GM12878 (cell line): ENCODE measurements around the gene FDX1. TPM values are rescaled to one million over a fixed set of nuclear protein-coding genes. Genes with fewer than 3 reads are reported as not detected.

ENCODE experiments used
- ATAC-seq: fragments of 200-7000 bp; cut with Tn5 transposase; 3 replicates; pipeline ENCODE4 v1.9.1; 2020; ENCODE audit warnings: mild to moderate bottlenecking, moderate library complexity
- BruUV-seq: library from RNA; stranded (reverse); fragments of 400-500 nt; replicated peaks from 2 replicates; lab custom pipeline; 2021; lab: Mats Ljungman, UMichigan
- CTCF ChIA-PET: fragments of 300-600 bp; sonication (Branson Sonifier 250); formaldehyde crosslinking; extraction: SDS; loops from one replicate; lab custom pipeline; 2021; ENCODE audit warnings: inconsistent platforms; lab: Yijun Ruan, JAX
- POLR2A ChIA-PET: fragments of 350-600 bp; formaldehyde crosslinking; extraction: SDS; loops from one replicate; lab custom pipeline; 2021; ENCODE audit warnings: inconsistent platforms; lab: Charles Lee
- RAD21 ChIA-PET: fragments of 300-600 bp; sonication (Branson Sonifier 250); formaldehyde crosslinking; loops from one replicate; lab custom pipeline; 2023; ENCODE audit warnings: antibody characterized with exemption; ENCODE audit not compliant: unreplicated experiment; lab: Charles Lee
- SMC1A ChIA-PET: fragments of 300-600 bp; sonication (Branson Sonifier 250); formaldehyde crosslinking; loops from one replicate; lab custom pipeline; 2023; ENCODE audit not compliant: unreplicated experiment, uncharacterized antibody; lab: Charles Lee
- DNase-seq: peaks from one replicate; pipeline ENCODE4 v3.0.0-alpha.2; 2011; ENCODE audit warnings: low read depth, low spot score
- FAIRE-seq: peaks from 3 replicates; lab custom pipeline; 2011; peaks lifted over from hg19 to GRCh38; lab: Jason Lieb, UNC
- H2AFZ ChIP-seq: 2 replicates; pipeline ENCODE4 v1.6.0; 2011; ENCODE audit warnings: low read depth, low read length, control low read depth; ENCODE audit not compliant: control insufficient read depth
- H3K27ac ChIP-seq: 2 replicates; pipeline ENCODE4 v1.5.1; 2011; ENCODE audit warnings: control low read depth; ENCODE audit not compliant: control insufficient read depth, insufficient read depth
- H3K27me3 ChIP-seq, 2 experiments: replicated peaks in 1 of 2; 2 replicates each; pipeline versions ENCODE4 v1.6.0 to v1.6.1; 2011; ENCODE audit warnings: low read length in 1 of 2; ENCODE audit not compliant: control insufficient read depth in 2 of 2, insufficient read depth in 2 of 2
- H3K36me3 ChIP-seq, 2 experiments: 2 replicates each; pipeline ENCODE4 v1.5.1; 2011; ENCODE audit warnings: low read length in 1 of 2; ENCODE audit not compliant: control insufficient read depth in 2 of 2, insufficient read depth in 2 of 2
- H3K4me1 ChIP-seq: 2 replicates; pipeline ENCODE4 v1.6.1; 2011; ENCODE audit warnings: mild to moderate bottlenecking, low read length, moderate library complexity, mixed read lengths; ENCODE audit not compliant: control insufficient read depth, insufficient read depth
- H3K4me2 ChIP-seq: 2 replicates; pipeline ENCODE4 v1.6.0; 2011; ENCODE audit warnings: control low read depth; ENCODE audit not compliant: control insufficient read depth, insufficient read depth
- H3K4me3 ChIP-seq: fragments of 200-600 bp; sonication (generic); 2 replicates; pipeline ENCODE4 v1.5.1; 2016
- H3K79me2 ChIP-seq: 2 replicates; pipeline ENCODE4 v1.6.0; 2011; ENCODE audit warnings: low read length; ENCODE audit not compliant: control insufficient read depth, insufficient read depth
- H3K9ac ChIP-seq: 2 replicates; pipeline ENCODE4 v1.8.0; 2011; ENCODE audit warnings: low read length, control low read depth, mixed read lengths; ENCODE audit not compliant: control insufficient read depth, insufficient read depth
- H3K9me3 ChIP-seq: replicated peaks from 3 replicates; pipeline ENCODE4 v1.5.1; 2011; ENCODE audit warnings: mild to moderate bottlenecking, low read length; ENCODE audit not compliant: control insufficient read depth, insufficient read depth
- H4K20me1 ChIP-seq: 2 replicates; pipeline ENCODE4 v1.6.0; 2011; ENCODE audit not compliant: control insufficient read depth, insufficient read depth
- BACH1 ChIP-seq: fragments of 450-650 bp; IDR thresholded peaks from 2 replicates; pipeline ENCODE4 v1.6.1; 2017; ENCODE audit warnings: mild to moderate bottlenecking, borderline replicate concordance
- CEBPB ChIP-seq, 2 experiments: fragments of 150-350 bp in 1 of 2; IDR thresholded peaks; 2 replicates each; pipeline ENCODE4 v1.6.1; 2012 to 2014; ENCODE audit warnings: low read depth in 2 of 2, low read length in 2 of 2, borderline replicate concordance in 1 of 2, inconsistent platforms in 1 of 2
- CHD4 ChIP-seq: fragments of 200-600 bp; sonication (generic); IDR thresholded peaks from 2 replicates; pipeline ENCODE4 v1.6.1; 2016; ENCODE audit warnings: mild to moderate bottlenecking
- E2F4 ChIP-seq: IDR thresholded peaks from 2 replicates; pipeline ENCODE4 v1.6.1; 2012; ENCODE audit warnings: low read depth, low read length, improper control_type of control experiment
- EED ChIP-seq: sonication (generic); IDR thresholded peaks from 2 replicates; pipeline ENCODE4 v1.6.1; 2016; ENCODE audit warnings: antibody characterized with exemption, low read depth
- GABPA ChIP-seq: IDR thresholded peaks from 2 replicates; pipeline ENCODE4 v1.6.1; 2014; ENCODE audit warnings: antibody characterized with exemption, low read depth, mild to moderate bottlenecking, inconsistent platforms
- HDAC2 ChIP-seq: fragments of 200-600 bp; sonication (generic); IDR thresholded peaks from 2 replicates; pipeline ENCODE4 v1.6.1; 2017
- MYB ChIP-seq: fragments of 150-350 bp; IDR thresholded peaks from 2 replicates; pipeline ENCODE4 v1.6.1; 2014; ENCODE audit warnings: mild to moderate bottlenecking, low read depth, low read length, borderline replicate concordance
- NFIC ChIP-seq: IDR thresholded peaks from 2 replicates; pipeline ENCODE4 v1.6.1; 2012; ENCODE audit warnings: low read depth, mild to moderate bottlenecking, inconsistent platforms, low read length, moderate library complexity
- NRF1 ChIP-seq: conservative IDR thresholded peaks from 2 replicates; pipeline ENCODE4 v1.6.1; 2011; ENCODE audit warnings: mild to moderate bottlenecking, low read depth, low read length, improper control_type of control experiment
- POU2F2 ChIP-seq: IDR thresholded peaks from 3 replicates; pipeline ENCODE4 v1.6.1; 2011; ENCODE audit warnings: low read depth, mild to moderate bottlenecking, low read length, borderline replicate concordance
- PRDM15 ChIP-seq: fragments of 450-650 bp; formaldehyde crosslinking; IDR thresholded peaks from 2 replicates; pipeline ENCODE4 v1.4.0; 2020; ENCODE audit warnings: mild to moderate bottlenecking, moderate library complexity
- RELB ChIP-seq: fragments of 450-650 bp; IDR thresholded peaks from 2 replicates; pipeline ENCODE4 v1.6.1; 2017; ENCODE audit warnings: low read depth, mild to moderate bottlenecking, moderate library complexity
- SMC3 ChIP-seq: IDR thresholded peaks from 2 replicates; pipeline ENCODE4 v1.6.1; 2011; ENCODE audit warnings: low read length, improper control_type of control experiment, borderline replicate concordance
- SREBF2 ChIP-seq: IDR thresholded peaks from 2 replicates; pipeline ENCODE4 v1.6.1; 2012; ENCODE audit warnings: mild to moderate bottlenecking, low read length
- SRF ChIP-seq, 2 experiments: IDR thresholded peaks; 2 replicates each; pipeline ENCODE4 v1.6.1; 2011; ENCODE audit warnings: low read depth in 2 of 2, low read length in 2 of 2, mild to moderate bottlenecking in 1 of 2, moderate library complexity in 1 of 2
- ZZZ3 ChIP-seq: IDR thresholded peaks from 2 replicates; pipeline ENCODE4 v1.6.1; 2011; ENCODE audit warnings: low read depth; ENCODE audit not compliant: control insufficient read depth, insufficient read length
- WGBS: methylation state at CpG from one replicate; pipeline ENCODE4 v1.1.6; 2016; ENCODE audit warnings: low lambda C conversion rate; ENCODE audit not compliant: insufficient replicate concordance, insufficient coverage; ENCODE audit errors: missing lambda C conversion rate; 5-methylcytosine and 5-hydroxymethylcytosine counted together
- in situ Hi-C: fragments of 300-500 bp; cut with MboI; formaldehyde crosslinking; loops from 9 replicates; pipeline ENCODE4 v1.14.3; 2018; ENCODE audit warnings: mixed read lengths
- intact Hi-C: fragments of 100-400 bp; cut with micrococcal nuclease; formaldehyde crosslinking; loops from one replicate; pipeline ENCODE4 v1.14.2; 2022; ENCODE audit not compliant: unreplicated experiment
- polyA plus RNA-seq, 11 experiments: library from polyadenylated mRNA; depleted of rRNA in 4 of 11; unstranded in 6 of 11; stranded (reverse) in 5 of 11; fragments of >200 nt; fragmentation: Nextera tagmentation in 4 of 11; fragmentation: Illumina TruSeq in 1 of 11; extraction: Ambion mirVana in 4 of 11; extraction: Trizol in 1 of 11; gene quantifications; 1 replicate in 1 of 11; 2 replicates in 10 of 11; pipeline versions ENCODE4 v1.2.1 to v1.2.3, GENCODE V29; 2011 to 2016; ENCODE audit warnings: inconsistent platforms in 2 of 11, missing spikeins in 2 of 11, low read depth in 1 of 11
- total RNA-seq, 4 experiments: library from RNA; depleted of rRNA in 3 of 4; stranded (reverse); fragments of >200 nt in 3 of 4; fragmentation: Illumina TruSeq in 1 of 4; extraction: Trizol in 1 of 4; gene quantifications; 2 replicates each; pipeline versions ENCODE4 v1.2.1 to v1.2.3, GENCODE V29; 2013 to 2021

FDX1 gene
- total and polyA plus RNA-seq, 10 of the 15 experiments (the other 5 are each of a cell fraction or from before 2014, with no cell fraction given), result 3.9 to 20.3 (median 8.1) TPM

- H4K20me1 ChIP-seq, result no peaks in the 10 kb centered on the region
- CTCF ChIA-PET, result interaction anchor here (1.1 to 3.4 kb wide), 4 partner anchors 11 to 833 kb away, joined by 3 to 15 read pairs (median 6); no protein-coding TSS in a partner anchor
- no peak overlapping the region for H2AFZ ChIP-seq
- SMC1A ChIA-PET, result interaction anchor here (0.6 to 1.3 kb wide), 2 partner anchors 15 to 999 kb away, joined by 3 read pairs; no protein-coding TSS in a partner anchor
- WGBS, result 100% methylated on average over 2 of the region's 2 CpGs
- H3K9ac ChIP-seq, result no peak overlapping the region
- in situ Hi-C loops (loop anchor here (10.0 kb wide), 1 partner anchor 995 kb away; no protein-coding TSS in a partner anchor), intact Hi-C loops (loop anchor here (5.0 kb wide), 1 partner anchor 77 kb away; no protein-coding TSS in a partner anchor)
- no peak overlapping the region for H3K4me3 ChIP-seq
- POLR2A ChIA-PET, result no interaction called here
- H3K79me2 ChIP-seq, result no peaks in the 10 kb centered on the region
- no peaks in the 10 kb centered on the region for H3K27me3 ChIP-seq
- FAIRE-seq (no peak), ATAC-seq (no peak), DNase-seq (no peak)
- H3K4me2 ChIP-seq, result no peak overlapping the region
- no peaks in the 10 kb centered on the region for H3K9me3 ChIP-seq
- RAD21 ChIA-PET, result interaction anchor here (1.2 to 1.9 kb wide), 2 partner anchors 13 to 833 kb away, joined by 4 to 6 read pairs; no protein-coding TSS in a partner anchor
- H3K36me3 ChIP-seq, result no peaks in the 10 kb centered on the region
- H3K4me1 ChIP-seq, result peaks cover 13% of the 10 kb centered on the region
- no peak overlapping the region for H3K27ac ChIP-seq
- TF ChIP-seq MYB (no peak), EED (no peak), HDAC2 (no peak), ZZZ3 (no peak), CHD4 (no peak), POU2F2 (no peak), NFIC (no peak), SRF (IDR thresholded peaks at IDR 0.05; ENCODE audit: low read depth in 2 of 2, low read length in 2 of 2) (no peak), PRDM15 (no peak), E2F4 (no peak), CEBPB (IDR thresholded peaks at IDR 0.05; ENCODE audit: borderline replicate concordance in 1 of 2, low read depth in 2 of 2, low read length in 2 of 2) (no peak), RELB (no peak), SREBF2 (no peak), SMC3 (no peak), GABPA (no peak), BACH1 (no peak), NRF1 (no peak)
- no TSS peak for BruUV-seq
Measured at GRCh38 chr11:110450246-110450645, 20.5 kb downstream of the FDX1 start.
